Erythroblast (primary cell): Measurements from ENCODE around the gene NCLN.

Experiments used
- GATA1 ChIP-seq: IDR thresholded peaks from 2 replicates; pipeline ENCODE4 v1.6.1; 2011; ENCODE audit warnings: low read depth, mild to moderate bottlenecking, control low read depth, low read length, moderate library complexity
- POLR2A ChIP-seq: IDR thresholded peaks from 2 replicates; pipeline ENCODE4 v1.6.1; 2011; ENCODE audit warnings: mild to moderate bottlenecking, low read length

- TF ChIP-seq POLR2A (no peak), GATA1 (no peak)
Observed at GRCh38 chr19:3211191-3211590, 25.5 kb downstream of the NCLN start.
